Measurements from ENCODE around the gene CEP112.

DNA sequence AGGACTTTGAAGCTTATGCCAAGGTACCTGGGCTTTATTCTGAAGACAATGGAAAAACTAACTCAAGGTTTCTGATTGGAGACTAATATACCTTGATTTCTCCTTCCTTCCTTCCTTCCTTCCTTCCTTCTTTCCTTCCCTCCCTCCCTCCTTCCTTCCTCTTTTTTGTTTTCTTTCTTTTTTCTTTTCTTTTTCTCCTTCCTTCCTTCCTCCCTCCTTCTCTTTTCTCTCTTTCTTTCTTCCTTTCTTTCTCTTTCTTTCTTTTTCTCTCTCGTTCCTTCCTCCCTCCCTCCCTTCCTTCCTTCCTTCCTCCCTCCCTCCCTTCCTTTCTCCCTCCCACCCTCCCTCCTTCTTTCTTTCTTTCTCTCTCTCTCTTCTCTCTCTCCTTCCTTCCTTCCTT, 531.9 kb downstream of the CEP112 start:
- TF ChIP-seq, protein P1, sequence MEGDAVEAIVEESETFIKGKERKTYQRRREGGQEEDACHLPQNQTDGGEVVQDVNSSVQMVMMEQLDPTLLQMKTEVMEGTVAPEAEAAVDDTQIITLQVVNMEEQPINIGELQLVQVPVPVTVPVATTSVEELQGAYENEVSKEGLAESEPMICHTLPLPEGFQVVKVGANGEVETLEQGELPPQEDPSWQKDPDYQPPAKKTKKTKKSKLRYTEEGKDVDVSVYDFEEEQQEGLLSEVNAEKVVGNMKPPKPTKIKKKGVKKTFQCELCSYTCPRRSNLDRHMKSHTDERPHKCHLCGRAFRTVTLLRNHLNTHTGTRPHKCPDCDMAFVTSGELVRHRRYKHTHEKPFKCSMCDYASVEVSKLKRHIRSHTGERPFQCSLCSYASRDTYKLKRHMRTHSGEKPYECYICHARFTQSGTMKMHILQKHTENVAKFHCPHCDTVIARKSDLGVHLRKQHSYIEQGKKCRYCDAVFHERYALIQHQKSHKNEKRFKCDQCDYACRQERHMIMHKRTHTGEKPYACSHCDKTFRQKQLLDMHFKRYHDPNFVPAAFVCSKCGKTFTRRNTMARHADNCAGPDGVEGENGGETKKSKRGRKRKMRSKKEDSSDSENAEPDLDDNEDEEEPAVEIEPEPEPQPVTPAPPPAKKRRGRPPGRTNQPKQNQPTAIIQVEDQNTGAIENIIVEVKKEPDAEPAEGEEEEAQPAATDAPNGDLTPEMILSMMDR (conservative IDR thresholded peaks at IDR 0.05 in 1 of 2, IDR thresholded peaks at IDR 0.05 in 1 of 2; ENCODE audit: low read depth in 1 of 2, low read length in 2 of 2), result no peak
- no peak for TF ChIP-seq EZH2 (IDR thresholded peaks at IDR 0.05; ENCODE audit: low read length, missing control alignments)

Measured in fibroblast of lung (primary cell).